Erythroblast (primary cell): ENCODE data around the gene CAMK1D.

Experiments
- GATA1 ChIP-seq: IDR thresholded peaks from 2 replicates; pipeline ENCODE4 v1.6.1; 2011; ENCODE audit warnings: low read depth, mild to moderate bottlenecking, control low read depth, low read length, moderate library complexity
- POLR2A ChIP-seq: IDR thresholded peaks from 2 replicates; pipeline ENCODE4 v1.6.1; 2011; ENCODE audit warnings: mild to moderate bottlenecking, low read length

DNA sequence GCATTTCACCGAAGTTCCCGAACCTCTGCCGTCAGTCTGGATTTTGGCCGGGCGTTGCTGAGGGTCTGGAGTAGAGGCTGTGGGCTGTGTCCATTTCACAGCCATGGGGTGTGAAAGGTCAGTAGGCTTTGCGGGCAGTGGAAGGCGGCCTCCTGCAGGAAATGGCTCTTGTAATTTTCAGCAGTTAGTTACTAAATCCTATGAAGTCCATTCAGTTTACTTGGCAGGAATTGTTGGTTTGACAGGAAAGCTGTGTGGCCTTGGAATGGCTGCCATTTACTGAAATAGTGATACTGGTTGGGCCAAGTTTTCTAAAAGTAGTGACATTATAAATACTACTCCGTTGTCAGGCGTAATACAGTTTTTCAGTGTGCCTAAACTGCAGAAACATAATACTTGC, 348.4 kb downstream of the CAMK1D start:
- TF ChIP-seq POLR2A (no peak), GATA1 (no peak)
